Raji (cell line): ENCODE measurements around the gene NKD1.

ENCODE experiments used
- POLR2A ChIP-seq: IDR thresholded peaks from 2 replicates; pipeline ENCODE4 v1.6.1; 2011; ENCODE audit warnings: low read depth, low read length, control low read depth; ENCODE audit not compliant: insufficient read depth

Gene NKD1

GRCh38 chr16:50576403-50577113 is 28.4 kb downstream of the NKD1 start:
- TF ChIP-seq POLR2A: no peak

GRCh38 chr16:50578137-50578536 is 29.9 kb downstream of the NKD1 start:
- TF ChIP-seq POLR2A: no peak

GRCh38 chr16:50580180-50580798 is 32.1 kb downstream of the NKD1 start:
- no peak for TF ChIP-seq POLR2A

- no peak for TF ChIP-seq POLR2A
These were observed 33.6 kb downstream of the NKD1 start for GRCh38 chr16:50581845-50582244.

- no peak for TF ChIP-seq POLR2A
These were observed 35.0 kb downstream of the NKD1 start for GRCh38 chr16:50583211-50583610.

- TF ChIP-seq POLR2A: no peak
These were observed 36.0 kb downstream of the NKD1 start for GRCh38 chr16:50584033-50584722.

GRCh38 chr16:50585331-50585776 is 37.2 kb downstream of the NKD1 start:
- TF ChIP-seq POLR2A: no peak

- TF ChIP-seq POLR2A: no peak
These were observed 39.3 kb downstream of the NKD1 start for GRCh38 chr16:50587543-50587942.

GRCh38 chr16:50588276-50588675 is 40.1 kb downstream of the NKD1 start:
- TF ChIP-seq POLR2A: no peak

- TF ChIP-seq POLR2A: no peak
These were observed 43.0 kb downstream of the NKD1 start for GRCh38 chr16:50591209-50591608.

GRCh38 chr16:50591800-50592771 is 43.9 kb downstream of the NKD1 start:
- TF ChIP-seq POLR2A: no peak

GRCh38 chr16:50592996-50593395 is 44.8 kb downstream of the NKD1 start:
- no peak for TF ChIP-seq POLR2A

- no peak for TF ChIP-seq POLR2A
These were observed 45.4 kb downstream of the NKD1 start for GRCh38 chr16:50593410-50594150.

- TF ChIP-seq POLR2A: no peak
These were observed 46.4 kb downstream of the NKD1 start for GRCh38 chr16:50594308-50595260.

GRCh38 chr16:50595859-50596258 is 47.7 kb downstream of the NKD1 start:
- TF ChIP-seq POLR2A: no peak
